Neuronal stem cell (in vitro differentiated cells): ENCODE data around the gene EML5.

Source experiments
- DNase-seq: peaks from one replicate; pipeline ENCODE4 v3.0.0-alpha.2; 2013; ENCODE audit warnings: low spot score
- H2AFZ ChIP-seq: one replicate; pipeline ENCODE4 v1.6.1; 2013; ENCODE audit warnings: mild to moderate bottlenecking, low read length, inconsistent platforms
- H2AK5ac ChIP-seq: 2 replicates; pipeline ENCODE4 v1.6.1; 2013; ENCODE audit warnings: low read depth, mild to moderate bottlenecking, inconsistent platforms, low read length, moderate library complexity, mixed read lengths
- H2BK120ac ChIP-seq: 2 replicates; pipeline ENCODE4 v1.6.1; 2013; ENCODE audit warnings: low read depth, mild to moderate bottlenecking, inconsistent platforms, low read length, moderate library complexity, mixed read lengths
- H2BK12ac ChIP-seq: one replicate; pipeline ENCODE4 v1.6.1; 2013; ENCODE audit warnings: low read length, inconsistent platforms
- H2BK15ac ChIP-seq: 2 replicates; pipeline ENCODE4 v1.6.1; 2013; ENCODE audit warnings: mild to moderate bottlenecking, low read length, inconsistent platforms, mixed read lengths
- H2BK5ac ChIP-seq: one replicate; pipeline ENCODE4 v1.6.1; 2013; ENCODE audit warnings: inconsistent platforms, mild to moderate bottlenecking, low read length, moderate library complexity
- H3K14ac ChIP-seq: one replicate; pipeline ENCODE4 v1.6.1; 2013; ENCODE audit warnings: low read length, inconsistent platforms
- H3K18ac ChIP-seq: 2 replicates; pipeline ENCODE4 v1.6.1; 2013; ENCODE audit warnings: low read length, inconsistent platforms
- H3K23ac ChIP-seq: 2 replicates; pipeline ENCODE4 v1.6.1; 2013; ENCODE audit warnings: low read depth, mild to moderate bottlenecking, mixed read lengths, low read length, inconsistent platforms; ENCODE audit not compliant: poor library complexity
- H3K27ac ChIP-seq: replicated peaks from 3 replicates; pipeline ENCODE4 v1.5.1; 2013; ENCODE audit warnings: low read length, inconsistent platforms
- H3K27me3 ChIP-seq, 3 experiments: 2 replicates each; pipeline ENCODE4 v1.6.1; 2013; ENCODE audit warnings: low read length in 3 of 3, mild to moderate bottlenecking in 2 of 3, inconsistent platforms in 1 of 3, low read depth in 1 of 3, mixed read lengths in 1 of 3, moderate library complexity in 1 of 3; ENCODE audit not compliant: control insufficient read depth in 3 of 3, insufficient read depth in 3 of 3
- H3K36me3 ChIP-seq, 2 donors: replicated peaks in 1 of 2; 2 replicates each; pipeline ENCODE4 v1.6.1; 2013; ENCODE audit warnings: low read length in 2 of 2; ENCODE audit not compliant: control insufficient read depth in 2 of 2, insufficient read depth in 2 of 2
- H3K4ac ChIP-seq: 2 replicates; pipeline ENCODE4 v1.6.1; 2013; ENCODE audit warnings: inconsistent platforms, mild to moderate bottlenecking, low read length, moderate library complexity
- H3K4me1 ChIP-seq, 2 donors: 1 replicate in 1 of 2; 2 replicates in 1 of 2; pipeline ENCODE4 v1.6.1; 2013; ENCODE audit warnings: low read length in 2 of 2, low read depth in 1 of 2; ENCODE audit not compliant: control insufficient read depth in 2 of 2, insufficient read depth in 1 of 2
- H3K4me2 ChIP-seq: one replicate; pipeline ENCODE4 v1.6.1; 2013; ENCODE audit warnings: mild to moderate bottlenecking, low read length, inconsistent platforms; ENCODE audit not compliant: insufficient read depth, poor library complexity, severe bottlenecking
- H3K4me3 ChIP-seq, 2 donors: 2 replicates each; pipeline ENCODE4 v1.5.1; 2013; ENCODE audit warnings: low read length in 2 of 2, mild to moderate bottlenecking in 2 of 2, inconsistent platforms in 1 of 2, moderate library complexity in 1 of 2
- H3K79me1 ChIP-seq: one replicate; pipeline ENCODE4 v1.6.1; 2013; ENCODE audit warnings: low read depth, mild to moderate bottlenecking, inconsistent platforms, low read length, moderate library complexity
- H3K9ac ChIP-seq: one replicate; pipeline ENCODE4 v1.6.1; 2013; ENCODE audit warnings: mild to moderate bottlenecking, low read depth, low read length, inconsistent platforms; ENCODE audit not compliant: poor library complexity
- H3K9me3 ChIP-seq, 2 donors: replicated peaks in 1 of 2; 2 replicates each; pipeline versions ENCODE3 to v1.6.1; 2013; ENCODE audit warnings: low read length in 2 of 2, mild to moderate bottlenecking in 2 of 2, inconsistent platforms in 1 of 2, low read depth in 1 of 2, mixed read lengths in 1 of 2, moderate library complexity in 1 of 2; ENCODE audit not compliant: control insufficient read depth in 2 of 2, insufficient read depth in 1 of 2
- H4K8ac ChIP-seq: one replicate; pipeline ENCODE4 v1.6.1; 2013; ENCODE audit warnings: low read depth, mild to moderate bottlenecking, inconsistent platforms, low read length, moderate library complexity
- H4K91ac ChIP-seq: one replicate; pipeline ENCODE4 v1.6.1; 2013; ENCODE audit warnings: low read length, low read depth, mild to moderate bottlenecking, inconsistent platforms; ENCODE audit not compliant: poor library complexity
- WGBS, 2 donors: extraction: QIAGEN DNeasy Blood & Tissue Kit; methylation state at CpG; one replicate each; pipeline ENCODE4 v1.1.7; 2013; ENCODE audit warnings: missing lambda C conversion rate in 2 of 2, mixed read lengths in 1 of 2; ENCODE audit not compliant: insufficient read length in 2 of 2, insufficient replicate concordance in 1 of 2; ENCODE audit errors: extremely low coverage in 2 of 2; 5-methylcytosine and 5-hydroxymethylcytosine counted together

Gene EML5

DNA sequence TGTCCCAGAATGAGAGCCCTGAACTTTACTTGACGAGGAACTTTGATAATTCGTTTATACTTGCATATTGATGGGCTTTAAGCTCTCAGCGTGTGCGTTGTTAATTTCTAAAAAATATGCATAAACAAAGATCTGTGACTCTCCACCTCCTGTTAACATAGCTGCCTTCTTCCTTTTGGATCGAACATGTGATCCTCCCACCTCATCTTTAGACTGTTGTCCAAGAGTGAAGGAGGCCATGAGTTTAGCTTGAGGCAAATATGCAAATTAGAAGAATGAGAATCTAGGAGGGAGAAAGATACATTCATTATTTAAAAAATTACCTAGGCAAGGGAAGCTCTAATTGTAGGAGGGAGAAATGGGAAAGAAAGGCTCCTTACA is 32.3 kb upstream of the EML5 start:
- peak overlapping the region; percentile 92 for H3K27ac ChIP-seq

GRCh38 chr14:88824314-88825077 is 31.7 kb upstream of the EML5 start, which contains the start of gene TTC8:
Gene TTC8, plus strand, starts transcription at chr14:88824651. Its CDS starts 57 bp downstream, at chr14:88824708.
- no peak within 1 kb of the TSS for H4K91ac ChIP-seq
- no peaks in the 10 kb centered on the region for H3K36me3 ChIP-seq
- peak within 1 kb of the TSS; percentile 78 for H3K14ac ChIP-seq
- peak within 1 kb of the TSS; percentile 56 for H3K4me2 ChIP-seq
- no peak within 1 kb of the TSS for H3K4ac ChIP-seq
- H2BK5ac ChIP-seq: no peak within 1 kb of the TSS
- peak within 1 kb of the TSS; percentile 97 for H3K9ac ChIP-seq
- H2BK120ac ChIP-seq: no peak within 1 kb of the TSS
- DNase-seq: peak; percentile 85
- peak within 1 kb of the TSS; percentile 100 for H3K18ac ChIP-seq
- H3K79me1 ChIP-seq: no peaks in the 10 kb centered on the region
- peak within 1 kb of the TSS; percentile 52 for H3K23ac ChIP-seq
- H3K27me3 ChIP-seq: no peaks in the 10 kb centered on the region
- H3K27ac ChIP-seq: peak within 1 kb of the TSS; percentile 92
- WGBS, 2 donors: no CpG with 5 or more reads among the region's 50 CpGs
- no peak within 1 kb of the TSS for H2BK15ac ChIP-seq
- H2AK5ac ChIP-seq: no peak within 1 kb of the TSS
- H4K8ac ChIP-seq: no peak within 1 kb of the TSS
- H3K4me1 ChIP-seq: peaks cover 3 to 5% of the 10 kb centered on the region in 2 donors
- peak within 1 kb of the TSS; percentile 81 to 87 for H3K4me3 ChIP-seq
- H3K9me3 ChIP-seq: no peaks in the 10 kb centered on the region
- H2AFZ ChIP-seq: peak within 1 kb of the TSS; percentile 90
- H2BK12ac ChIP-seq: peak within 1 kb of the TSS; percentile 60

More for the DNA sequence above, 32.3 kb upstream of the EML5 start:
- Histone ChIP-seq H3K4me2 (peak overlapping the region; percentile 46), H3K9ac (peak overlapping the region; percentile 97), H3K79me1 (no peaks in the 10 kb centered on the region), H2AK5ac (no peak overlapping the region), H2BK120ac (no peak overlapping the region), H2BK5ac (no peak overlapping the region), H3K4ac (no peak overlapping the region), H3K27me3 (no peaks in the 10 kb centered on the region), H2BK12ac (no peak overlapping the region), H3K4me3 (peak overlapping the region; percentile 81 to 87), H4K91ac (no peak overlapping the region), H3K4me1 (peaks cover 5% of the 10 kb centered on the region in 2 donors), H3K23ac (no peak overlapping the region), H3K18ac (no peak overlapping the region), H3K9me3 (no peaks in the 10 kb centered on the region), H2BK15ac (no peak overlapping the region), H3K36me3 (no peaks in the 10 kb centered on the region), H3K14ac (peak overlapping the region; percentile 78), H4K8ac (no peak overlapping the region), H2AFZ (peak overlapping the region; percentile 90)
- WGBS, 2 donors: no CpG with 5 or more reads among the region's 5 CpGs
- DNase-seq: no peak

DNA sequence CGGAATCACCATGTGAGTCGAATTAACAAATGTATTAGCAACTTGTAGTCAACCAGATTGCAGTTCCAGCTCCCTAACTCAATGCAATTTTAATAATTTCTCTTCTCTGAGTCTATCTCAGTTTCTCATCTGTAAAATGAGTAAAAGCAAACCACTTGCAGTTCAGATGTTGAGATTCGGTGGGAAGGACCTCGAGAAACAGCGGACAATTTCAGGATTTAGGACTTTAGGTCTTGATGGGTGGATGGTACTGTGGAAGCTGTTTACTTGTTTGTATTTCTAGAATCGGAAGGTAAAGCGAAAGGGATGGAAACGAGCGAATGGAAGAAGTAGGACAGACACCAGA is 31.2 kb upstream of the EML5 start:
- H2BK120ac ChIP-seq: no peak overlapping the region
- H3K9me3 ChIP-seq: no peaks in the 10 kb centered on the region
- peak overlapping the region; percentile 78 to 81 for H3K4me3 ChIP-seq
- no peak overlapping the region for H4K8ac ChIP-seq
- no peak overlapping the region for H2BK15ac ChIP-seq
- no peak overlapping the region for H2BK5ac ChIP-seq
- no peak overlapping the region for H4K91ac ChIP-seq
- H3K79me1 ChIP-seq: no peaks in the 10 kb centered on the region
- no peak overlapping the region for H2BK12ac ChIP-seq
- no CpG with 5 or more reads among the region's 9 CpGs for WGBS, 2 donors
- no peak overlapping the region for H3K27ac ChIP-seq
- H2AK5ac ChIP-seq: no peak overlapping the region
- H3K27me3 ChIP-seq: peaks cover 0 to 5% (median 0%) of the 10 kb centered on the region in 3 experiments
- H3K18ac ChIP-seq: no peak overlapping the region
- no peaks in the 10 kb centered on the region for H3K36me3 ChIP-seq
- no peak overlapping the region for H3K23ac ChIP-seq
- peak overlapping the region; percentile 56 for H3K4me2 ChIP-seq
- H3K14ac ChIP-seq: no peak overlapping the region
- no peak for DNase-seq
- no peak overlapping the region for H3K4ac ChIP-seq
- H2AFZ ChIP-seq: peak overlapping the region; percentile 90
- no peak overlapping the region for H3K9ac ChIP-seq
- peaks cover 3 to 5% of the 10 kb centered on the region in 2 donors for H3K4me1 ChIP-seq

DNA sequence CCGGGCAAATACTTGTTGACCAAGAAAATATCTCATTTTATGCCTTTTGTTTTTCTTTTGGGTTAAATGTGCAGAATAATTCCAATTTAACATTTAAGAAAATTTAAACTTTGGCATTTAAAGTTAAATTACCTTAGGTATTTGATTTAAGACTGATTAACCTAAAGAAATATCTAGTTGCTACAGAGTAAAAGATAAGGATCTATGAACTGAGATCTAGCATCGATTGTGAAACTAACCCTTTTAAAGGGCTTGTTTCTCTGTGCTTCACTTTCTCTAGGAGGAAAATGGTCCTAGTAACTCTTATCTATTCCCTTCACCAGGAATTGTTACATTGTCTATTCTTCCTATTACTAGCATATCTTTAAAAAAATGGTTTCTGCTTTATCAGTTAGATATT is 29.1 kb upstream of the EML5 start:
- Histone ChIP-seq H3K9me3 (no peaks in the 10 kb centered on the region), H2BK120ac (no peak overlapping the region), H3K79me1 (no peaks in the 10 kb centered on the region), H2AFZ (no peak overlapping the region), H3K18ac (no peak overlapping the region), H2BK5ac (no peak overlapping the region), H3K23ac (no peak overlapping the region), H2BK12ac (no peak overlapping the region), H3K4me2 (no peak overlapping the region), H3K27ac (no peak overlapping the region), H3K4me1 (peaks cover 3 to 5% of the 10 kb centered on the region in 2 donors), H3K9ac (no peak overlapping the region), H3K14ac (no peak overlapping the region), H2BK15ac (no peak overlapping the region), H3K36me3 (no peaks in the 10 kb centered on the region), H3K4me3 (no peak overlapping the region), H4K8ac (no peak overlapping the region), H3K27me3 (peaks cover 0 to 9% (median 0%) of the 10 kb centered on the region in 3 experiments), H3K4ac (no peak overlapping the region), H2AK5ac (no peak overlapping the region), H4K91ac (no peak overlapping the region)
- no CpG with 5 or more reads among the region's 2 CpGs for WGBS, 2 donors
- DNase-seq: no peak
